Sigmoid colon (tissue), 7 donors: ENCODE results near the gene FAM43A. TPM values are rescaled to one million over a fixed set of nuclear protein-coding genes. Genes with fewer than 3 reads are reported as not detected.

Source experiments
- DNase-seq: peaks from one replicate; pipeline ENCODE4 v3.0.0-alpha.2; 2019
- H3K27ac ChIP-seq, 4 donors: fragments of 200-600 bp; sonication (generic); one replicate each; pipeline ENCODE4 v1.5.1; 2016 to 2019; ENCODE audit warnings: mild to moderate bottlenecking in 1 of 4
- H3K27me3 ChIP-seq, 3 donors: fragments of 200-600 bp; sonication (generic); one replicate each; pipeline ENCODE4 v1.5.1; 2019; ENCODE audit warnings: mild to moderate bottlenecking in 1 of 3
- H3K36me3 ChIP-seq, 4 donors: fragments of 200-600 bp; sonication (generic); one replicate each; pipeline ENCODE4 v1.5.1; 2016 to 2019
- H3K4me1 ChIP-seq, 4 donors: fragments of 200-600 bp; sonication (generic); one replicate each; pipeline ENCODE4 v1.5.1; 2017 to 2019
- H3K4me3 ChIP-seq, 4 donors: fragments of 200-600 bp; sonication (generic); one replicate each; pipeline ENCODE4 v1.5.1; 2017 to 2019; ENCODE audit warnings: mild to moderate bottlenecking in 2 of 4, moderate library complexity in 1 of 4
- H3K9me3 ChIP-seq, 4 donors: fragments of 200-600 bp in 3 of 4; sonication (generic) in 3 of 4; one replicate each; pipeline versions ENCODE4 v1.5.1 to v1.6.1; 2013 to 2019
- EP300 ChIP-seq, 4 donors: sonication (generic); formaldehyde crosslinking; IDR thresholded peaks; one replicate each; pipeline ENCODE4 v1.6.1; 2017; ENCODE audit warnings: antibody characterized with exemption in 4 of 4
- POLR2A ChIP-seq, 2 donors: fragments of 450-650 bp; IDR thresholded peaks; one replicate each; pipeline ENCODE4 v1.6.1; 2016; ENCODE audit warnings: antibody characterized with exemption in 2 of 2, mild to moderate bottlenecking in 2 of 2, moderate library complexity in 2 of 2
- POLR2AphosphoS5 ChIP-seq, 4 donors: sonication (generic); formaldehyde crosslinking; IDR thresholded peaks; one replicate each; pipeline ENCODE4 v1.6.1; 2017; ENCODE audit warnings: antibody characterized with exemption in 4 of 4
- WGBS, 2 donors: extraction: QIAGEN DNeasy Blood & Tissue Kit; methylation state at CpG; one replicate each; pipeline ENCODE4 v1.1.7; 2013; 5-methylcytosine and 5-hydroxymethylcytosine counted together
- intact Hi-C: fragments of 100-400 bp; cut with DNase I; formaldehyde crosslinking; loops from one replicate; pipeline ENCODE4 v1.15.1; 2023
- polyA plus RNA-seq, 3 donors: library from polyadenylated mRNA; stranded (reverse); fragments of 200-250 nt; gene quantifications; one replicate each; pipeline ENCODE4 v1.2.3, GENCODE V29; 2013
- total RNA-seq, 4 donors: library from RNA; depleted of rRNA; stranded (reverse); fragments of >200 nt; gene quantifications; one replicate each; pipeline ENCODE4 v1.1.0, GENCODE V29; 2016
- TF ChIP-seq, protein P1 (sequence below), 4 experiments: fragments of 450-650 bp in 3 of 4; fragments of 200-600 bp in 1 of 4; IDR thresholded peaks; one replicate each; pipeline ENCODE4 v1.5.1; 2016 to 2019; ENCODE audit warnings: antibody characterized with exemption in 4 of 4, mild to moderate bottlenecking in 3 of 4, moderate library complexity in 2 of 4
- donor health status: healthy with polysubstance abuse.
- donor health status: Bipolar disorder and iron deficiency.
- donor health status: healthy.

The FAM43A gene
- total and polyA plus RNA-seq, 7 donors: 10.2 to 62.8 (median 13.3) TPM

DNA sequence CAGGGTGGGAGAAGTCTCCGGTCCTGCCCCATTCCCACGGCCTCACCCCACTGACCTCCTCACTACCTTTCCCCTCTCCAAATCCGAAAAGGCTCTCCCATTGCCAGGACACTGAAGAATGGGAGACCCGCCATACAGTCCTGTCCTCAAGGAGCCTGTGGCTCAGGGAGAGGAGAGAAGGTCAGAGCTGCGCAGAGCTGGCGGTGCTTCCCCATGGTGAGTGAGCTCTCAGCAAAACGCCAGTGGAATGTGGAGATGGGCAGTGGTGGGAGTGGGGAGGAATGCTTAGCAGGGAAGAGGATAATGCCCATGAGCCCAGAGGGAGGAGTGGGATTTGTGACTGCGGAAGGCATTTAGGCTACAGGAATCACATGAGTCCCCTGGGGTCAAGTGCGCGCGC, 20.1 kb downstream of the FAM43A start:
- WGBS, 2 donors: 79 to 83% methylated on average over 11 of the region's 11 CpGs
- DNase-seq: no peak
- intact Hi-C loops: no loop called here
- Histone ChIP-seq H3K36me3 (no peaks in the 10 kb centered on the region), H3K27me3 (no peaks in the 10 kb centered on the region), H3K4me3 (no peak overlapping the region), H3K27ac (no peak overlapping the region), H3K4me1 (no peaks in the 10 kb centered on the region), H3K9me3 (no peaks in the 10 kb centered on the region)
- TF ChIP-seq POLR2AphosphoS5 (IDR thresholded peaks at IDR 0.05) (no peak), POLR2A (IDR thresholded peaks at IDR 0.05) (no peak)

- no peaks in the 10 kb centered on the region for H3K4me1 ChIP-seq
- no peaks in the 10 kb centered on the region for H3K9me3 ChIP-seq
- no peaks in the 10 kb centered on the region for H3K36me3 ChIP-seq
- WGBS, 2 donors: 68 to 87% methylated on average over 7 of the region's 7 CpGs
- intact Hi-C loops: no loop called here
- H3K27me3 ChIP-seq: no peaks in the 10 kb centered on the region
- DNase-seq: no peak
- no peak overlapping the region for H3K4me3 ChIP-seq
- no peak for TF ChIP-seq POLR2AphosphoS5 (IDR thresholded peaks at IDR 0.05)
- TF ChIP-seq POLR2A (IDR thresholded peaks at IDR 0.05): no peak
- TF ChIP-seq, protein P1, sequence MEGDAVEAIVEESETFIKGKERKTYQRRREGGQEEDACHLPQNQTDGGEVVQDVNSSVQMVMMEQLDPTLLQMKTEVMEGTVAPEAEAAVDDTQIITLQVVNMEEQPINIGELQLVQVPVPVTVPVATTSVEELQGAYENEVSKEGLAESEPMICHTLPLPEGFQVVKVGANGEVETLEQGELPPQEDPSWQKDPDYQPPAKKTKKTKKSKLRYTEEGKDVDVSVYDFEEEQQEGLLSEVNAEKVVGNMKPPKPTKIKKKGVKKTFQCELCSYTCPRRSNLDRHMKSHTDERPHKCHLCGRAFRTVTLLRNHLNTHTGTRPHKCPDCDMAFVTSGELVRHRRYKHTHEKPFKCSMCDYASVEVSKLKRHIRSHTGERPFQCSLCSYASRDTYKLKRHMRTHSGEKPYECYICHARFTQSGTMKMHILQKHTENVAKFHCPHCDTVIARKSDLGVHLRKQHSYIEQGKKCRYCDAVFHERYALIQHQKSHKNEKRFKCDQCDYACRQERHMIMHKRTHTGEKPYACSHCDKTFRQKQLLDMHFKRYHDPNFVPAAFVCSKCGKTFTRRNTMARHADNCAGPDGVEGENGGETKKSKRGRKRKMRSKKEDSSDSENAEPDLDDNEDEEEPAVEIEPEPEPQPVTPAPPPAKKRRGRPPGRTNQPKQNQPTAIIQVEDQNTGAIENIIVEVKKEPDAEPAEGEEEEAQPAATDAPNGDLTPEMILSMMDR (IDR thresholded peaks at IDR 0.05): no peak
- TF ChIP-seq EP300 (IDR thresholded peaks at IDR 0.05): no peak
- no peak overlapping the region for H3K27ac ChIP-seq
These were observed 21.5 kb downstream of the FAM43A start for GRCh38 chr3:194707147-194707540.

- TF ChIP-seq, protein P1 (IDR thresholded peaks at IDR 0.05): no peak
- no peak for TF ChIP-seq EP300 (IDR thresholded peaks at IDR 0.05)
- TF ChIP-seq POLR2AphosphoS5 (IDR thresholded peaks at IDR 0.05): no peak
- TF ChIP-seq POLR2A (IDR thresholded peaks at IDR 0.05): no peak
- H3K27ac ChIP-seq: no peak overlapping the region
- WGBS, 2 donors: 92 to 95% methylated on average over 3 of the region's 3 CpGs
- no peaks in the 10 kb centered on the region for H3K27me3 ChIP-seq
- H3K9me3 ChIP-seq: no peaks in the 10 kb centered on the region
- H3K36me3 ChIP-seq: no peaks in the 10 kb centered on the region
- no peak for DNase-seq
- no peak overlapping the region for H3K4me3 ChIP-seq
- intact Hi-C loops: no loop called here
- no peaks in the 10 kb centered on the region for H3K4me1 ChIP-seq
These were observed 25.6 kb downstream of the FAM43A start for GRCh38 chr3:194711286-194711685.

DNA sequence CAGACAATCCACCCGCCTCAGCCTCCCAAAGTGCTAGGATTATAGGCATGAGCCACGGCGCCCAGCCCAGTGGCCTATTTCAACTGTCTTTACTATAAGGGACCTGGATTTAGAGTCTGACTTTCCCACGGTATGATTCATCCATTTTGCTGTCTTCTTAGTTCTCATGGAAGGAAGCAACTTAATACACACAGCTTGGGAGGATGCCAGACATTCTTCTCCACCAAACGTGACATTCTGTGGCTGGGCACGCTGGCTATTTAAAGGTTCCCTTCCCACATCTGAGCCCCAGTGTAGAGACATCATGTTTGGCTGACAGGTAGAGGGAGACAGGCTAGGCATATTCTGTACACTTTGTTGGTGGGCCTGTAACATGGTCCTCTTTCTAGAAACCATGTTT, 26.2 kb downstream of the FAM43A start:
- intact Hi-C loops: no loop called here
- DNase-seq: no peak
- TF ChIP-seq POLR2A (IDR thresholded peaks at IDR 0.05) (no peak), EP300 (IDR thresholded peaks at IDR 0.05) (no peak), POLR2AphosphoS5 (IDR thresholded peaks at IDR 0.05) (no peak)
- TF ChIP-seq, protein P1 (IDR thresholded peaks at IDR 0.05): no peak

DNA sequence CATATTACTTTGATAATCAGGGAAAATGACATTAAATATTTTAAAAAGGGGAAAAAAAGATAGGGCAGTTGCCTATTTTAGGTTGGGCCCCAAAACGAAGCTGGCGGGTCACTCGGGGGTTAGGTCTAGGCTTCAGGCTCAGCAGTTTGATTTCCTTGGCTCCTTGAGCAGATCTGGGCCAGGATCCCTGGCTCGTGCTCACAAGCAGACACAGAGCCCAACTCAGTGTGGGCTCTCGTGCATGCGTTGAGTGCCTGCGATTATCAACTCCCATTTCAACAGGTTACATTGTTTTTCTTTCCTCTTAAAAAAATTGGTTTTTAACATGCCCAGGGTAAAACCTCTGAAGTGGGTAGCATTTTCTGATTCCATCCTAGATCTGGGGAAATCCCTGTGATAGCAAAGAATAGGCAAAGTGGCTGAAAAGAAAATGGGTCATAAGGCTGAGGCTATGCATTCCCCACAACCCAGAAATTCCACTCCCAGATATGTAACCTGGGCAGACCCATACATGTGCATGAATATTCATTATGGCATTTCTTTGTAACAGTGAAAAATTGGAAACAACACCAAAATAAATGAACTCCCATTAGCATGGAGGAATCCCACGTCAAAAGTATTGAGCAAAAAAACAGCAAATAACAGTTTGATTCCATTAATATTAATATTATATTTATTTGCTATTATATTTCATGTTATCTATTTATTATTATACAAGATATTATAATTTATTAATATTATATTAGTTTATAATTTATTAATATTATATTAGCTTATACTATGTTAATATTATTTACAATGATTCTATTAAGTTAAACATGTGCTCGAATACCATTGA, 27.8 kb downstream of the FAM43A start:
- H3K27ac ChIP-seq: no peak overlapping the region

More for the DNA sequence above, 26.2 kb downstream of the FAM43A start:
- 58 to 69% methylated on average over 6 of the region's 6 CpGs for WGBS, 2 donors
- no peak overlapping the region for H3K27ac ChIP-seq
- no peaks in the 10 kb centered on the region for H3K4me1 ChIP-seq
- no peak overlapping the region for H3K4me3 ChIP-seq
- H3K36me3 ChIP-seq: no peaks in the 10 kb centered on the region
- no peaks in the 10 kb centered on the region for H3K27me3 ChIP-seq
- no peaks in the 10 kb centered on the region for H3K9me3 ChIP-seq

More for the DNA sequence above, 27.8 kb downstream of the FAM43A start:
- DNase-seq: no peak
- H3K4me1 ChIP-seq: no peaks in the 10 kb centered on the region
- intact Hi-C loops: no loop called here
- TF ChIP-seq POLR2AphosphoS5 (IDR thresholded peaks at IDR 0.05) (no peak), EP300 (IDR thresholded peaks at IDR 0.05) (no peak), POLR2A (IDR thresholded peaks at IDR 0.05) (no peak)
- TF ChIP-seq, protein P1 (IDR thresholded peaks at IDR 0.05): no peak
- no peaks in the 10 kb centered on the region for H3K27me3 ChIP-seq
- H3K36me3 ChIP-seq: no peaks in the 10 kb centered on the region
- H3K4me3 ChIP-seq: no peak overlapping the region
- WGBS, 2 donors: 89 to 94% methylated on average over 9 of the region's 9 CpGs
- no peaks in the 10 kb centered on the region for H3K9me3 ChIP-seq
